ENCODE results near the gene ADIG. TPM values are rescaled to one million over a fixed set of nuclear protein-coding genes. Genes with fewer than 3 reads are reported as not detected.
"Not testable (repeated sequence)": the region's sequence is repeated elsewhere in the genome, so short reads cannot be mapped to it uniquely, and the experiment has no call there.

Gene ADIG
- total and polyA plus RNA-seq, 2 experiments from 2014 or later, result not detected

GRCh38 chr20:38591474-38592410 is 10.7 kb downstream of the ADIG start:
- no peaks in the 10 kb centered on the region for H3K36me3 ChIP-seq (ENCODE audit: low read depth)
- H3F3A ChIP-seq (ENCODE audit: insufficient read depth), result no peaks in the 10 kb centered on the region
- H3K79me2 ChIP-seq (ENCODE audit: insufficient read depth), result no peaks in the 10 kb centered on the region
- no peak overlapping the region for H3K4me3 ChIP-seq
- TF ChIP-seq EZH2 (IDR thresholded peaks at IDR 0.05; ENCODE audit: insufficient read depth, poor library complexity, severe bottlenecking) (no peak), EZH2phosphoT487 (IDR thresholded peaks at IDR 0.05; ENCODE audit: insufficient read depth, low read depth) (no peak)
- no peak for DNase-seq
- no peak overlapping the region for H2AFZ ChIP-seq
- no peaks in the 10 kb centered on the region for H3K4me1 ChIP-seq (ENCODE audit: insufficient read depth)
- in situ Hi-C loops (cut with MboI), result no loop called here
- H3K4me2 ChIP-seq (ENCODE audit: unreplicated experiment), result no peak overlapping the region
- no peaks in the 10 kb centered on the region for H3K9me3 ChIP-seq (ENCODE audit: low read depth)
- H4K20me1 ChIP-seq (ENCODE audit: insufficient read depth), result no peaks in the 10 kb centered on the region
- no peak overlapping the region for H3K9ac ChIP-seq
- H3K27me3 ChIP-seq (replicated peaks; ENCODE audit: insufficient read depth), result 0 out of 2 replicates have a peak, but pooled peaks cover 3% of the 10 kb centered on the region
- H3K9me2 ChIP-seq (ENCODE audit: insufficient read depth), result no peaks in the 10 kb centered on the region
- H3K27ac ChIP-seq, result no peak overlapping the region
- 67 to 70% methylated on average over 21 of the region's 21 CpGs for WGBS, 2 experiments (ENCODE audit: low coverage in 1 of 2, low lambda C conversion rate in 2 of 2, missing lambda C conversion rate in 2 of 2)

DNA sequence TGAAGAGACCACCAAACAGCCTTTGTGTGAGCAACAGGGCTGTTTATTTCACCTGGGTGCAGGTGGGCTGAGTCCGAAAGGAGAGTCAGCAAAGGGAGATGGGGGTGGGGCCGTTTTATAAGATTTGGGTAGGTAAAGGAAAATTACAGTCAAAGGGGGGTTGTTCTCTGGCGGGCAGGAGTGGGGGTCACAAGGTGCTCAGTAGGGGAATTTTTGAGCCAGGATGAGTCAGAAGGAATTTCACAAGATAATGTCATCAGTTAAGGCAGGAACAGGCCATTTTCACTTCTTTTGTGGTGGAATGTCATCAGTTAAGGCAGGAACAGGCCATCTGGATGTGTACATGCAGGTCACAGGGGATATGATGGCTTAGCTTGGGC is 11.4 kb downstream of the ADIG start:
- 38 to 60% methylated on average over 3 of the region's 3 CpGs for WGBS, 2 experiments (ENCODE audit: low coverage in 1 of 2, low lambda C conversion rate in 2 of 2, missing lambda C conversion rate in 2 of 2)
- DNase-seq; H4K20me1 ChIP-seq (ENCODE audit: insufficient read depth); H3K79me2 ChIP-seq (ENCODE audit: insufficient read depth); H3K4me3 ChIP-seq; H2AFZ ChIP-seq; H3K4me2 ChIP-seq (ENCODE audit: unreplicated experiment); H3K9ac ChIP-seq; in situ Hi-C loops (cut with MboI); H3K9me3 ChIP-seq (ENCODE audit: low read depth); H3K36me3 ChIP-seq (ENCODE audit: low read depth); H3K4me1 ChIP-seq (ENCODE audit: insufficient read depth); H3K27me3 ChIP-seq (replicated peaks; ENCODE audit: insufficient read depth); H3K27ac ChIP-seq; H3F3A ChIP-seq (ENCODE audit: insufficient read depth); H3K9me2 ChIP-seq (ENCODE audit: insufficient read depth): not testable (repeated sequence)

- H3K9ac ChIP-seq; H3F3A ChIP-seq (ENCODE audit: insufficient read depth); DNase-seq; H3K79me2 ChIP-seq (ENCODE audit: insufficient read depth); H3K4me1 ChIP-seq (ENCODE audit: insufficient read depth); H4K20me1 ChIP-seq (ENCODE audit: insufficient read depth); in situ Hi-C loops (cut with MboI); H3K9me3 ChIP-seq (ENCODE audit: low read depth); H3K4me3 ChIP-seq; H3K4me2 ChIP-seq (ENCODE audit: unreplicated experiment); H3K27ac ChIP-seq; H3K9me2 ChIP-seq (ENCODE audit: insufficient read depth); H3K36me3 ChIP-seq (ENCODE audit: low read depth); H2AFZ ChIP-seq; H3K27me3 ChIP-seq (replicated peaks; ENCODE audit: insufficient read depth): not testable (repeated sequence)
- 83 to 85% methylated on average over 12 of the region's 12 CpGs for WGBS, 2 experiments (ENCODE audit: low coverage in 1 of 2, low lambda C conversion rate in 2 of 2, missing lambda C conversion rate in 2 of 2)
Measured at GRCh38 chr20:38594281-38594680, 13.3 kb downstream of the ADIG start.

GRCh38 chr20:38595886-38596285 is 14.9 kb downstream of the ADIG start:
- H4K20me1 ChIP-seq (ENCODE audit: insufficient read depth); H2AFZ ChIP-seq; H3K4me3 ChIP-seq; H3K79me2 ChIP-seq (ENCODE audit: insufficient read depth); H3K4me2 ChIP-seq (ENCODE audit: unreplicated experiment); H3K9ac ChIP-seq; in situ Hi-C loops (cut with MboI); H3K4me1 ChIP-seq (ENCODE audit: insufficient read depth); H3K9me3 ChIP-seq (ENCODE audit: low read depth); H3F3A ChIP-seq (ENCODE audit: insufficient read depth); H3K27ac ChIP-seq; H3K27me3 ChIP-seq (replicated peaks; ENCODE audit: insufficient read depth); H3K36me3 ChIP-seq (ENCODE audit: low read depth); H3K9me2 ChIP-seq (ENCODE audit: insufficient read depth); DNase-seq: not testable (repeated sequence)
- 77 to 82% methylated on average over 15 of the region's 15 CpGs for WGBS, 2 experiments (ENCODE audit: low coverage in 1 of 2, low lambda C conversion rate in 2 of 2, missing lambda C conversion rate in 2 of 2)

- TF ChIP-seq EZH2 (IDR thresholded peaks at IDR 0.05; ENCODE audit: insufficient read depth, poor library complexity, severe bottlenecking) (no peak), EZH2phosphoT487 (IDR thresholded peaks at IDR 0.05; ENCODE audit: insufficient read depth, low read depth) (no peak)
- DNase-seq, result no peak
- H3K4me3 ChIP-seq, result no peak overlapping the region
- in situ Hi-C loops (cut with MboI), result no loop called here
- peaks cover 37% of the 10 kb centered on the region for H3K27me3 ChIP-seq (replicated peaks; ENCODE audit: insufficient read depth)
- WGBS, 2 experiments (ENCODE audit: low coverage in 1 of 2, low lambda C conversion rate in 2 of 2, missing lambda C conversion rate in 2 of 2), result 45 to 48% methylated on average over 8 to 9 of the region's 9 CpGs
- H4K20me1 ChIP-seq (ENCODE audit: insufficient read depth), result no peaks in the 10 kb centered on the region
- H3K36me3 ChIP-seq (ENCODE audit: low read depth), result no peaks in the 10 kb centered on the region
- H3K79me2 ChIP-seq (ENCODE audit: insufficient read depth), result no peaks in the 10 kb centered on the region
- no peak overlapping the region for H3K27ac ChIP-seq
- no peak overlapping the region for H2AFZ ChIP-seq
- no peaks in the 10 kb centered on the region for H3K9me2 ChIP-seq (ENCODE audit: insufficient read depth)
- no peak overlapping the region for H3K9ac ChIP-seq
- H3F3A ChIP-seq (ENCODE audit: insufficient read depth), result no peaks in the 10 kb centered on the region
- no peak overlapping the region for H3K4me2 ChIP-seq (ENCODE audit: unreplicated experiment)
- H3K4me1 ChIP-seq (ENCODE audit: insufficient read depth), result peaks cover 8% of the 10 kb centered on the region; the same call in 1 of the 2 replicates
- no peaks in the 10 kb centered on the region for H3K9me3 ChIP-seq (ENCODE audit: low read depth)
Measured at GRCh38 chr20:38599410-38599882, 18.4 kb downstream of the ADIG start.
